SK-N-SH (cell line): Measurements from ENCODE around the gene CATSPER3. TPM values are rescaled to one million over a fixed set of nuclear protein-coding genes. Genes with fewer than 3 reads are reported as not detected.

ENCODE experiments used
- CTCF ChIA-PET: fragments of 300-600, 350-600 bp; formaldehyde crosslinking; extraction: SDS; loops from one replicate; lab custom pipeline; 2021; lab: Yijun Ruan, JAX
- POLR2A ChIA-PET: fragments of 350-600 bp; sonication (Branson Sonifier 250); formaldehyde crosslinking; extraction: SDS; loops from one replicate; lab custom pipeline; 2020; ENCODE audit warnings: antibody characterized with exemption, inconsistent platforms; lab: Yijun Ruan, JAX
- DNase-seq: peaks from one replicate; pipeline ENCODE4 v3.0.0; 2012
- H2AFZ ChIP-seq: fragments of 200-600 bp; sonication (generic); 2 replicates; pipeline ENCODE4 v1.8.1; 2016; ENCODE audit warnings: antibody characterized with exemption, mild to moderate bottlenecking, low read depth
- H3F3A ChIP-seq: fragments of 200-600 bp; sonication (generic); replicated peaks from 2 replicates; pipeline ENCODE3; 2016; ENCODE audit warnings: antibody characterized with exemption, mild to moderate bottlenecking; ENCODE audit not compliant: insufficient read depth
- H3K27ac ChIP-seq, 2 experiments: fragments of 200-500 bp in 1 of 2; fragments of 200-600 bp in 1 of 2; sonication (Bioruptor generic) in 1 of 2; sonication (generic), shearing (Covaris generic) in 1 of 2; 2 replicates each; pipeline versions ENCODE4 v1.5.1 to v1.6.1; 2014 to 2016; ENCODE audit warnings: low read depth in 2 of 2, inconsistent platforms in 1 of 2, low read length in 1 of 2, mild to moderate bottlenecking in 1 of 2, mixed read lengths in 1 of 2
- H3K27me3 ChIP-seq: fragments of 200-600 bp; sonication (generic), shearing (Covaris generic); 2 replicates; pipeline ENCODE4 v1.6.1; 2016; ENCODE audit warnings: mixed run types; ENCODE audit not compliant: insufficient read depth
- H3K36me3 ChIP-seq, 2 experiments: fragments of 200-500 bp in 1 of 2; fragments of 200-600 bp in 1 of 2; sonication (Bioruptor generic) in 1 of 2; sonication (generic) in 1 of 2; replicated peaks in 1 of 2; 2 replicates each; pipeline versions ENCODE3 to v1.5.1; 2014 to 2016; ENCODE audit warnings: low read length in 1 of 2, mild to moderate bottlenecking in 1 of 2; ENCODE audit not compliant: insufficient read depth in 2 of 2, control insufficient read depth in 1 of 2
- H3K4me1 ChIP-seq, 2 experiments: fragments of 200-500 bp in 1 of 2; fragments of 200-600 bp in 1 of 2; sonication (Bioruptor generic) in 1 of 2; sonication (generic), shearing (Covaris generic) in 1 of 2; 2 replicates each; pipeline versions ENCODE4 v1.5.1 to v1.6.1; 2014 to 2016; ENCODE audit warnings: low read depth in 1 of 2, low read length in 1 of 2, mixed run types in 1 of 2; ENCODE audit not compliant: insufficient read depth in 2 of 2, control insufficient read depth in 1 of 2
- H3K4me2 ChIP-seq: fragments of 200-600 bp; sonication (generic), shearing (Covaris generic); 2 replicates; pipeline ENCODE4 v1.6.1; 2017; ENCODE audit warnings: mixed run types
- H3K4me3 ChIP-seq, 2 experiments: fragments of 200-500 bp in 1 of 2; fragments of 200-600 bp in 1 of 2; sonication (Bioruptor generic) in 1 of 2; sonication (generic), shearing (Covaris generic) in 1 of 2; 2 replicates each; pipeline versions ENCODE4 v1.5.1 to v1.8.1; 2014 to 2016; ENCODE audit warnings: low read depth in 2 of 2, inconsistent platforms in 1 of 2, low read length in 1 of 2, mild to moderate bottlenecking in 1 of 2, mixed read lengths in 1 of 2, moderate library complexity in 1 of 2
- H3K79me2 ChIP-seq: fragments of 200-600 bp; sonication (generic); 2 replicates; pipeline ENCODE4 v1.8.1; 2017; ENCODE audit warnings: mild to moderate bottlenecking; ENCODE audit not compliant: insufficient read depth
- H3K9ac ChIP-seq: fragments of 200-600 bp; sonication (generic); 2 replicates; pipeline ENCODE4 v1.6.1; 2017; ENCODE audit warnings: mixed run types
- H3K9me2 ChIP-seq: fragments of 200-600 bp; sonication (generic); 2 replicates; pipeline ENCODE4 v1.6.1; 2017; ENCODE audit warnings: mixed run types
- H3K9me3 ChIP-seq: fragments of 200-600 bp; sonication (generic); 2 replicates; pipeline ENCODE4 v1.6.1; 2017; ENCODE audit warnings: mixed run types, mild to moderate bottlenecking, moderate library complexity
- H4K20me1 ChIP-seq: fragments of 200-600 bp; sonication (generic); 2 replicates; pipeline ENCODE4 v1.6.1; 2017; ENCODE audit warnings: mild to moderate bottlenecking, mixed run types; ENCODE audit not compliant: insufficient read depth
- EP300 ChIP-seq, 2 experiments: IDR thresholded peaks; 2 replicates each; pipeline versions ENCODE4 v1.4.0 to v1.6.1; 2012; ENCODE audit warnings: borderline replicate concordance in 1 of 2, low read depth in 1 of 2, low read length in 1 of 2
- FOXJ3 ChIP-seq: sonication (generic); formaldehyde crosslinking; IDR thresholded peaks from 2 replicates; pipeline ENCODE4 v1.5.1; 2020; ENCODE audit warnings: mild to moderate bottlenecking, missing genetic modification reagents
- MXI1 ChIP-seq: IDR thresholded peaks from 2 replicates; pipeline ENCODE4 v1.6.1; 2012; ENCODE audit warnings: mild to moderate bottlenecking, low read depth, low read length, improper control_type of control experiment
- RCOR1 ChIP-seq: fragments of 150-350 bp; IDR thresholded peaks from 2 replicates; pipeline ENCODE4 v1.6.1; 2017; ENCODE audit warnings: antibody characterized with exemption, low read length
- RFX5 ChIP-seq: IDR thresholded peaks from 2 replicates; pipeline ENCODE4 v1.6.1; 2012; ENCODE audit warnings: mild to moderate bottlenecking, improper control_type of control experiment, low read length
- SIN3A ChIP-seq: IDR thresholded peaks from 2 replicates; pipeline ENCODE4 v1.6.1; 2012; ENCODE audit warnings: low read depth, mild to moderate bottlenecking, low read length, moderate library complexity, borderline replicate concordance
- SMC3 ChIP-seq: IDR thresholded peaks from 2 replicates; pipeline ENCODE4 v1.6.1; 2012; ENCODE audit warnings: low read depth, low read length, improper control_type of control experiment
- TAF1 ChIP-seq: IDR thresholded peaks from 2 replicates; pipeline ENCODE4 v1.6.1; 2012; ENCODE audit warnings: low read depth, mild to moderate bottlenecking, low read length, moderate library complexity, borderline replicate concordance
- WGBS: methylation state at CpG from one replicate; pipeline ENCODE4 v1.1.6; 2017; ENCODE audit warnings: low lambda C conversion rate; 5-methylcytosine and 5-hydroxymethylcytosine counted together
- polyA plus RNA-seq, 3 experiments: library from polyadenylated mRNA; depleted of rRNA; stranded (reverse); fragments of >200 nt; gene quantifications; 2 replicates each; pipeline ENCODE4 v1.2.3, GENCODE V29; 2012
- TF ChIP-seq, protein P1 (sequence below): fragments of 150-350 bp; IDR thresholded peaks from 2 replicates; pipeline ENCODE4 v1.6.1; 2017; ENCODE audit warnings: antibody characterized with exemption, low read length, low read depth, borderline replicate concordance
- TF ChIP-seq, protein P2 (sequence below): IDR thresholded peaks from 2 replicates; pipeline ENCODE4 v1.4.0; 2012; ENCODE audit warnings: low read depth
- TF ChIP-seq, protein P3 (sequence below): IDR thresholded peaks from 2 replicates; pipeline ENCODE4 v1.6.1; 2012; ENCODE audit warnings: mild to moderate bottlenecking, low read depth, low read length, moderate library complexity

CATSPER3 gene
- polyA plus RNA-seq, 1 of the 3 experiments (the other 2 are of a cell fraction): 0.26 TPM

DNA sequence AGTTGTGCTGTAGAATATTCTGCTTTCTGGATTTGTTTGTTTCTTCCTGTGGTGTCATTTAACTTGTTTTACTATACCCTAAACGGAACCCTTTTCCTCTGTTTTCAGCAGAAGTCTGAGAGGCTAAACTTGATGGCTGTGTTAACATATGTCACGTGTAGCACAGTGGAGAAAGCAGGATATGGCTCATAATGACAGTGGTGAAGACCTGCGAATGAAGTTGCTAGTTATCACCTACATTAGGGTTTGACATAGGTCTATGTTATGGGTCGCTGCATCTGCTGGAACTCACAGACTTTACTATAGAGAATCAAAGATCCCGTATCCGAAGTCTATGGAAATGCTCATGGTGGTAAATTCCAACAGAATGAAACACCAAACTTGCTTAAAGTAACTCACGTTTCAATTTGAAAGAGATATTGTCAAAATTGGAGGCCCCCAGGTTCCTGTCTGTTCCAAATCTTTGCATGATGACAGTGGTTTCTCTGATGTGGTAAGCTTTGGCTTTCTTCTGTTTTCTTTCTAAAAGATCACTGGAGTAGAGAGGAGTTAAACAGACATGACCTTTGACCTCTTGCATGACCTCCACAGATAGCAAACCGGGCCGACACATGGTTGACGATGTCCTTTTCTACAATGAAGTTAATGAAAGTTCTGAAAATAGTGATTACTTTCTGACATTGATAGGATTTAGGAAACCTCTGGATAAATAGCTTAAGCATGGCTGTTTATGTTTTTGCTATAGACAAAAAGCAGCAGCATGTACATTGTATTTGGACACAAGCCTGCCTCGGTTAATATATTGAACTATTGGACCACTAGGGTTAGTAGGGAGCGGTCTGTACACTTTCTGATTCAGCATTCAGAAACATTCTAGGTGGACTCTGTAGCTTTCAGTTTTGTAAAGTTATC, 3.1 kb upstream of the CATSPER3 start:
- H3K4me2 ChIP-seq: no peak overlapping the region
- H3K36me3 ChIP-seq: peaks cover 0 to 9% of the 10 kb centered on the region in 2 experiments
- 95% methylated on average over 12 of the region's 12 CpGs for WGBS
- H3K4me1 ChIP-seq: no peaks in the 10 kb centered on the region; a peak in 1 of 4 replicates
- H2AFZ ChIP-seq: no peak overlapping the region
- no peak overlapping the region for H3K9ac ChIP-seq
- H3K27me3 ChIP-seq: no peaks in the 10 kb centered on the region
- ChIA-PET POLR2A (no interaction called here), CTCF (interaction anchor here (1.0 to 1.1 kb wide), 4 partner anchors 8 to 17 kb away, joined by 3 to 4 read pairs (median 3); no protein-coding TSS in a partner anchor)
- TF ChIP-seq SIN3A (no peak), SMC3 (no peak), RCOR1 (no peak), MXI1 (no peak), FOXJ3 (CRISPR knock-in tag) (no peak), TAF1 (no peak), RFX5 (no peak), EP300 (IDR thresholded peaks at IDR 0.05; ENCODE audit: borderline replicate concordance in 1 of 2, low read depth in 1 of 2, low read length in 1 of 2) (no peak)
- TF ChIP-seq, protein P1, sequence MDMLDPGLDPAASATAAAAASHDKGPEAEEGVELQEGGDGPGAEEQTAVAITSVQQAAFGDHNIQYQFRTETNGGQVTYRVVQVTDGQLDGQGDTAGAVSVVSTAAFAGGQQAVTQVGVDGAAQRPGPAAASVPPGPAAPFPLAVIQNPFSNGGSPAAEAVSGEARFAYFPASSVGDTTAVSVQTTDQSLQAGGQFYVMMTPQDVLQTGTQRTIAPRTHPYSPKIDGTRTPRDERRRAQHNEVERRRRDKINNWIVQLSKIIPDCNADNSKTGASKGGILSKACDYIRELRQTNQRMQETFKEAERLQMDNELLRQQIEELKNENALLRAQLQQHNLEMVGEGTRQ: no peak
- TF ChIP-seq, protein P2, sequence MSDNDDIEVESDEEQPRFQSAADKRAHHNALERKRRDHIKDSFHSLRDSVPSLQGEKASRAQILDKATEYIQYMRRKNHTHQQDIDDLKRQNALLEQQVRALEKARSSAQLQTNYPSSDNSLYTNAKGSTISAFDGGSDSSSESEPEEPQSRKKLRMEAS: no peak
- TF ChIP-seq, protein P3, sequence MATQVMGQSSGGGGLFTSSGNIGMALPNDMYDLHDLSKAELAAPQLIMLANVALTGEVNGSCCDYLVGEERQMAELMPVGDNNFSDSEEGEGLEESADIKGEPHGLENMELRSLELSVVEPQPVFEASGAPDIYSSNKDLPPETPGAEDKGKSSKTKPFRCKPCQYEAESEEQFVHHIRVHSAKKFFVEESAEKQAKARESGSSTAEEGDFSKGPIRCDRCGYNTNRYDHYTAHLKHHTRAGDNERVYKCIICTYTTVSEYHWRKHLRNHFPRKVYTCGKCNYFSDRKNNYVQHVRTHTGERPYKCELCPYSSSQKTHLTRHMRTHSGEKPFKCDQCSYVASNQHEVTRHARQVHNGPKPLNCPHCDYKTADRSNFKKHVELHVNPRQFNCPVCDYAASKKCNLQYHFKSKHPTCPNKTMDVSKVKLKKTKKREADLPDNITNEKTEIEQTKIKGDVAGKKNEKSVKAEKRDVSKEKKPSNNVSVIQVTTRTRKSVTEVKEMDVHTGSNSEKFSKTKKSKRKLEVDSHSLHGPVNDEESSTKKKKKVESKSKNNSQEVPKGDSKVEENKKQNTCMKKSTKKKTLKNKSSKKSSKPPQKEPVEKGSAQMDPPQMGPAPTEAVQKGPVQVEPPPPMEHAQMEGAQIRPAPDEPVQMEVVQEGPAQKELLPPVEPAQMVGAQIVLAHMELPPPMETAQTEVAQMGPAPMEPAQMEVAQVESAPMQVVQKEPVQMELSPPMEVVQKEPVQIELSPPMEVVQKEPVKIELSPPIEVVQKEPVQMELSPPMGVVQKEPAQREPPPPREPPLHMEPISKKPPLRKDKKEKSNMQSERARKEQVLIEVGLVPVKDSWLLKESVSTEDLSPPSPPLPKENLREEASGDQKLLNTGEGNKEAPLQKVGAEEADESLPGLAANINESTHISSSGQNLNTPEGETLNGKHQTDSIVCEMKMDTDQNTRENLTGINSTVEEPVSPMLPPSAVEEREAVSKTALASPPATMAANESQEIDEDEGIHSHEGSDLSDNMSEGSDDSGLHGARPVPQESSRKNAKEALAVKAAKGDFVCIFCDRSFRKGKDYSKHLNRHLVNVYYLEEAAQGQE: no peak
- H4K20me1 ChIP-seq: no peaks in the 10 kb centered on the region
- no peaks in the 10 kb centered on the region for H3K9me3 ChIP-seq
- H3K4me3 ChIP-seq: no peak overlapping the region
- no peaks in the 10 kb centered on the region for H3K79me2 ChIP-seq
- H3K27ac ChIP-seq: no peak overlapping the region
- H3F3A ChIP-seq: no peaks in the 10 kb centered on the region
- H3K9me2 ChIP-seq: no peaks in the 10 kb centered on the region
- no peak for DNase-seq
